ENCODE measurements around the gene DHRSX. TPM values are rescaled to one million over a fixed set of nuclear protein-coding genes. Genes with fewer than 3 reads are reported as not detected.

Gene DHRSX
- total and polyA plus RNA-seq, 2 of the 8 experiments (the other 6 are each of a cell fraction or from before 2014, with no cell fraction given), result 35.1 to 43.4 TPM

- Histone ChIP-seq H3K4ac (replicated peaks; ENCODE audit: insufficient read length, low read depth, low read length) (no peak overlapping the region), H3K9me3 (ENCODE audit: insufficient read depth in 2 of 2, low read depth in 1 of 2, low read length in 1 of 2) (peaks cover 10 to 16% of the 10 kb centered on the region in 2 experiments), H3K4me1 (replicated peaks in 1 of 4; ENCODE audit: control insufficient read depth in 3 of 4, insufficient read depth in 4 of 4, low read length in 3 of 4) (peaks cover 5 to 21% (median 14%) of the 10 kb centered on the region in 4 experiments; a peak in 6 of 7 replicates), H4K91ac (replicated peaks; ENCODE audit: insufficient read length, low read length) (peak overlapping the region; percentile 45), H3K4me2 (ENCODE audit: insufficient read depth in 1 of 2, low read depth in 2 of 2, low read length in 2 of 2) (peak overlapping the region in 1 of 2 experiments; percentile 48; a peak in 2 of 4 replicates), H3K9ac (replicated peaks in 1 of 4; ENCODE audit: extremely low read depth in 1 of 4, low read depth in 3 of 4, low read length in 3 of 4) (no peak overlapping the region), H2BK20ac (ENCODE audit: low read length) (peak overlapping the region; percentile 68), H3K23me2 (ENCODE audit: low read depth, low read length) (no peaks in the 10 kb centered on the region), H4K5ac (ENCODE audit: insufficient read length, low read depth, low read length) (peak overlapping the region; percentile 53), H4K8ac (ENCODE audit: extremely low read depth, insufficient read depth, low read length) (no peak overlapping the region), H3K36me3 (ENCODE audit: control insufficient read depth in 2 of 4, insufficient read depth in 4 of 4, low read length in 3 of 4) (0 out of 8 replicates have a peak, but pooled peaks cover 0 to 4% (median 0%) of the 10 kb centered on the region in 4 experiments), H3K56ac (replicated peaks; ENCODE audit: insufficient read length, low read depth, low read length) (no peak overlapping the region), H3K79me1 (ENCODE audit: low read depth, low read length) (no peaks in the 10 kb centered on the region), H3K27me3 (replicated peaks in 1 of 4; ENCODE audit: control insufficient read depth in 3 of 4, extremely low read depth in 1 of 4, insufficient read depth in 3 of 4, low read length in 3 of 4) (no peaks in the 10 kb centered on the region), H3K18ac (ENCODE audit: extremely low read depth, low read length) (peak overlapping the region; percentile 86), H3K23ac (ENCODE audit: insufficient read length) (no peak overlapping the region), H3K27ac (ENCODE audit: low read depth, low read length) (peak overlapping the region; percentile 71), H2BK12ac (ENCODE audit: low read depth, low read length) (peak overlapping the region; percentile 94), H2AK5ac (ENCODE audit: low read depth, low read length) (no peak overlapping the region), H3K79me2 (ENCODE audit: control insufficient read depth in 1 of 2, insufficient read depth in 2 of 2, low read length in 2 of 2) (no peaks in the 10 kb centered on the region), H2BK15ac (ENCODE audit: low read length) (no peak overlapping the region), H2AFZ (ENCODE audit: low read length) (no peak overlapping the region), H2BK5ac (ENCODE audit: low read depth, low read length) (peak overlapping the region; percentile 71; the same call in 1 of the 2 replicates), H2BK120ac (replicated peaks; ENCODE audit: low read depth, low read length) (peak overlapping the region; percentile 55), H3K4me3 (ENCODE audit: extremely low read depth in 1 of 4, insufficient read depth in 2 of 4, low read depth in 3 of 4, low read length in 4 of 4) (no peak overlapping the region), H3K14ac (ENCODE audit: insufficient read length) (no peak overlapping the region), H4K20me1 (replicated peaks in 1 of 2; ENCODE audit: control insufficient read depth in 1 of 2, insufficient read depth in 2 of 2, low read length in 2 of 2) (no peaks in the 10 kb centered on the region)
- no peak for DNase-seq (ENCODE audit: low read depth in 1 of 2, low spot score in 2 of 2)
- CTCF ChIA-PET (ENCODE audit: partially characterized antibody), result no interaction called here
- POLR2A ChIA-PET (ENCODE audit: partially characterized antibody), result no interaction called here
- peak; percentile 60 for FAIRE-seq
- WGBS, 2 experiments (ENCODE audit: extremely low coverage in 1 of 2, insufficient coverage in 1 of 2, insufficient read length in 1 of 2, insufficient replicate concordance in 2 of 2, low coverage in 1 of 2, low lambda C conversion rate in 2 of 2, missing lambda C conversion rate in 1 of 2), result 67% methylated on average over 7 of the region's 7 CpGs; no CpG with 5 or more reads in 1 of the 2 experiments
- no peak for TF ChIP-seq E2F6 (IDR thresholded peaks at IDR 0.05)
These were observed 49.1 kb upstream of the DHRSX start for GRCh38 chrX:2549876-2550275.
